GM19035 (cell line): ENCODE results near the gene ENO3.
A peak's percentile ranks its signal among the peaks of the same experiment; 100 is the strongest.

Experiments
- ATAC-seq: cut with Tn5 transposase; IDR thresholded peaks from one replicate; pipeline ENCODE4 v1.9.1; 2021; ENCODE audit not compliant: unreplicated experiment

Gene ENO3

DNA sequence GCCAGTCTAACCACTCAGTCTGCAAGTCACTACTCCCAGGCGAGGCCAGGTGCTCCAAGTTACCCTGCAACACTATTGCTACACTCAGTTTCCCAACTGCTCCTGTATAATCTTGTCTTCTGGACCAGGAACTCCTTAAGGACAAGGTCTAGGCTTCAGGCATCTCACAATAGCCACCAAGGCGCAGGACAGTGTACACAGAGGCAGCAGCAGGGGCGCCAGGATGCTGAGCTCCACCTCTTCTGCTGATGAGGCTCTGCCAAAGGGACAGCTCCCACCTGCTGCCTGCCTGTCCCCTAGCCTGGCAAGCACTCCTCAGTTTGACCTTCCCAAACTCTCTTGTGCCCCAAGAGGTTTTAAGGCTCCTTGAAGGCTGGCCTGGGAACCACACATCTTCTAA is 14.5 kb upstream of the ENO3 start:
- ATAC-seq = no peak

DNA sequence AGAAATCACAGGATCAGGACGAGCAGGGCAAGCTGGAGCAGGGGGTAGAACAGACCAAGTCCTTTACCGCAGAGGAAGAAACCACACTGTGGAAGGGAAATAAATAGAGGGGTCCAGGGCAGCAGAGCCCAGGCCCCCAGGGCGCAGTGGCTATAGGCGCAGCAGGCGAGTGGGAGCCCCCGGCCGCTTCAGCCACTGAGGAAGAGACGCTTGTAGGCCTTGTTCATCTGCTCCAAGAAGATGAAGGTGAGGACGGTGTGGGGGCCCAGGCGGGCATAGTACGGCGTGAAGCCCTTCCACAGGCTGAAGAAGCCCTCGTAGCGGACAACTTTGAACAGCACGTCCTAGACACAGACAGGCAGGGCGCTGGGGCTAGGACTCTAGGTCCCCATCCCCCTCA is 13.4 kb upstream of the ENO3 start:
- no peak for ATAC-seq

DNA sequence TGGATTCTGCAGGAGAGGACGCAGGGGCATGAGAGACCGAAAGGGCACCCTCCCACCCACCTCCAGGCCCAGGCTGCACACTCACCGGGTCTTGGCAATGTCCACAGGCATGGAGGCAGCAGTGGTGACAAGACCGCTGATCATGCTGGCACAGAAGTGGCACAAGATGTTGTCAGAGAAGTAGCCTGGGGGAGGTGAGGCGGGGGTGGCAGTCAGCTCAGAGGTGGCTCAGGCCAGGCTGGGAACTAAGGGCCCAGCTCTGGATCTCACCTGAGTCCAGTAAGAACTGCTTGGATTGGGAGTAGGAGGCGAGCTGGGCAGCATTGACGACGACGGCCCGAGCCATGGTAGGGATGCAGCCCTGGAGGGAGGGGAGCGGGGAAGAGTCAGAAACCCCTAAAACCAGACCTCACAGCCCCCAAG is 12.8 kb upstream of the ENO3 start:
- no peak for ATAC-seq

DNA sequence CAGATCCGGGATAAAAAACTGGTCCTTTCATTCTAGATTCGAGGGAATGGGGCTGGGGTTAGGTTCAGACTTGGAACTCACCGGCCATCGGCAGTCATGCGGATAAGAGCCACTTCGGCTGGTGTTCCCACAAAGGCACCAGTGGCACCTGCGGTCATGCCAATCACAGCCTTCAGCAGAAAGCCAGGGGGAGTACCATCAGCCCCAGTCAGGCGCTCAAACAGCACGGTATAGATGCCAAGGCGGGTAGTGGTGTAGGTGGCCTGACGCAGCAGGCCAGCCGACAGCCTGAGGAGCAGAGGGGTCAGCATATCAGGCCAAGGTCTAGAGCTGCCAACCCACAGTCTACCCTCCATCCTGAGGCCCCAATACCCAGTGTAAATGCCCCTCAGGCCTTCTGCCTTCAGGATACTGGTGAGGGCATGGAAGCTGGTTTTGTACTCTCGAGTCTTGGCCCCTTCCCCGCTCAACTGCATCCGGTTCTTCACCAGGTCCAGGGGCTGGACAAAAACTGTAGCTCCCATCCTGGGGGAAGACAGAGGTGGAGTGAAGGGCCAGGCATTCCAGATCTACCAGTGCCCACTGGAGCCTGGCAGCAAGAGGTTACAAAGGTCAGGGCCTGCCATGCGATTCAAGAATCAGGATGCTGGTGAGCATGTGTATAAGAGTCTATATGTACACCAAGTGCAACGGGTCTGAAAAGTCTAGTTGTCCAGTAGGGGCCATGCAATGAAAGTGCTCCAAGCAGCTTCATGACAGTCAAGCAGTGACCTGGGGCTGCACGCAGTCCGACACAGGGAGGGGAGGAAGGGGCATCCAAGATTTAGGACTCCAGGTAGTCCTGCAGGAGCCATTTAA is 12.0 kb upstream of the ENO3 start:
- no peak for ATAC-seq

DNA sequence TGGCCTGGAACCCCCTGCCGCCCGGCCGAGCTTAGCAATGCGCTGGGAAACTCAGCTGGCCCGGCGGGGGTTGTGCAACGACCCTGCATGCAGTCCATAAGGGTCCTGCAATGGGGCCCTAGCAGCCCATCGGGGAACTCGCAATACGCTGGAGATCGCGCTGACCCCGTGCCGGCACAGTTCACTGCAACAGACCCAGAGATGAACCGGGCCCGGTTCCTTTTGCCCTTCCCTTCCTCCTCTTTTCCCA is 11.4 kb upstream of the ENO3 start:
- ATAC-seq = no peak

DNA sequence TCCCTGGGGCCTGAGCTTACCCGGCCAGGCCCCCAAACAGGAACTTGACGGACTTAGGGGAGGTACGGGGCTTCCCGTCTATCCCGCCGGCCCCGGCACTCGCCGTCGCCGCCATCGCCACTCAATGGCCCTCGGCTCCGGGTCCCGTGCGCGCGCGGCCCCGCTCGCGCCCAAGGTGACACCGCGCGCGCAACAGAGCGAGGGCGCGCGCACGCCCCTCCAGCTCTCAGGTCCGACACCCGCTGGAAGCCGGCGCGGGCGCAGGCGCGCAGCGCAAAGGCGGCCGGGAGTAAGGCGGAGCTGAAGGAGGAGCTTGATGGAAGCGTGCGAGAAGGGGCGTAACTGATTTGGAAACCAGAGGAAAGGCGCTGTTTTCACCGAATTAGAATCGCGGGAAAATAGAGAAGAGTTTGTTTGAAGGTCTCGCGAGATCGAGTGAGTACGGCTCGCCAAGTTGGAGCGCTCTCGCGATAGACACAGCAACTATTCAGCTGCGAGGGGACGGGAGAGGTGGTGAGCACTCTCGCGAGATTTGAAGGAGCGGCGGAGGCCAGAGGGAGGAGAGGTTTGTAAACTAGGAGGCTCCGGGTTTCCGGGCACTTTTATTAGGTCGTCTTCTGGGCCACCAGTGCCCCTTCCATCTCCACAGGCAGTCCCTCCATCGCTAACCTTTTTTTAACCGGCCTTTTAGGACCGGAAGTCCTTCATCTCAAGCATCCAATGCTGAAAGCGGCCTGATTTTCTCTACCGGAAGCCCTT is 10.9 kb upstream of the ENO3 start, which contains the start of the genes RNF167 and SLC25A11:
RNF167 (plus strand) TSS at position 473 of the 759 bp plus-strand sequence. CDS start 642 bp downstream, outside the sequence.
SLC25A11 (minus strand) TSS at position 251 of the 759 bp plus-strand sequence; CDS start at position 115, 136 bp downstream.
- ATAC-seq = peak; percentile 81

DNA sequence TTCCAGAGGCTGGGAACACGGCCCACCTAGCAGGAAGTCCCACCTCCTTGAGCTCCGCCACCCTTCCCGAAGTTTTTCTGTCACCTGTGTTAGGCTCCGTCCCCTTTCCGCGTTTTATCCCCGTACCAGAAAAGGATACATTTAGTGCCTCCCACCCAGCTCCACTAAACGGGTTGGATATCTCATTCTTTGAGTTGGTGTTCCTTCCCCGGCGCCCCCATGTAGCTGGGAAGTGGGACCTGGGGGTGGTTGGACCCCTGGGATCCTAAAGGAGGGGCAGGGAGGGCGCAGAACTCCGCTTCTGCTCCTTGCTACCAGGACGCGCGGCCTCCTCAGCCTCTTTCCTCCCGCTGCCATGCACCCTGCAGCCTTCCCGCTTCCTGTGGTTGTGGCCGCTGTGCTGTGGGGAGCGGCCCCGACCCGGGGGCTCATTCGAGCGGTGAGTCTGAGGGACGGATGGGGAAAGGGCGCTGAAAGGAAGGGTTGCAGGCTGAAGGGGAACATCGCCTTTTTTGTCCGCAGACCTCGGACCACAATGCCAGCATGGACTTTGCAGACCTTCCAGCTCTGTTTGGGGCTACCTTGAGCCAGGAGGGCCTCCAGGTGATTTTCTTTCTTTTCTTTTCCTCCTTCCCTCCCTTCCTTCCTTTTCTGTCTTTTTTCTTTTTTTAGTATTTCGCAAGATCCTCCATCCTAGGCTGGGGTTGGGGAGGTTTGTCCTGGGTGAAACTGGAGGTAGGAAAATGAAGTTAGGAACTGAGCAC is 10.2 kb upstream of the ENO3 start:
- ATAC-seq = no peak

DNA sequence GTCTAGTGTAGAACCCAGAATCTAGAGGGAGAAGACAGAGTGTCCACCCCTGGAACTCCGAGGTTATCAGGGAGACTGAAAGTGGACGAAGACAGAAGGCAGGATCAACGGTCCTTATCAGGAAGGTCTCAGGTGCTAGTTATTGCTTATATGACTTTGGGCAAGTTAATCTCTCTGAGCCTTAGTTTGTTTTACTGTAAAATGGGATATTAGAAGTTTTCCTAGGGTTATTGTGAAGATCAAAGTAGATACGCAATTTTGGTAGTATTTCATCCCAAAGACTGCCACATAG is 9.7 kb upstream of the ENO3 start:
- no peak for ATAC-seq

DNA sequence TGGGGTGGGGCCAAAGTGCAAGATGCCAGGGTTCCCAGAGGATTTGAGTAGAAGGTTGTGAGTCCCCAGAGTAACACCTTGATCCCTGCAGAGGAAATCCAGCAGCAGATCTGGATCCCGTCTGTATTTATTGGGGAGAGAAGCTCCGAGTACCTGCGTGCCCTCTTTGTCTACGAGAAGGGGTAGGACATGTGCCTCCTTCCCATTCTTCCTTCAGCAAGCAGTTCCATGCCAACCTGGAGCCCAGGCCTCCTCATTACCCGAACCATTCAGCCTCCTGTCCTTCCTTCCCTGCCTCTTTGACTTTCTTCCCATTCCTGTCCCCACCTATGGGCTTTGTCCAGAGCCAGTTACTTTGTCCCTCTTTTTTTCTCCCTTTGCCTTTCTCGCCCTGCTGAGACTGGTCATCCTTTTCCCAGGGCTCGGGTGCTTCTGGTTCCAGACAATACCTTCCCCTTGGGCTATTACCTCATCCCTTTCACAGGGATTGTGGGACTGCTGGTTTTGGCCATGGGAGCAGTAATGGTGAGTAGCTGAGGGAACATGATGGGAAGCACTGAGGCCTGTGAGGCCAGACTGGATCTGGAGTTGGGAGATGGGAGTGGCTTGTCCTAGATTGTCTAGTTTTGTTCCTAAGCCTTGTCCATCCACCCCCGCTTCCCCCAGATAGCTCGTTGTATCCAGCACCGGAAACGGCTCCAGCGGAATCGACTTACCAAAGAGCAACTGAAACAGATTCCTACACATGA is 8.0 kb upstream of the ENO3 start:
- ATAC-seq = no peak

DNA sequence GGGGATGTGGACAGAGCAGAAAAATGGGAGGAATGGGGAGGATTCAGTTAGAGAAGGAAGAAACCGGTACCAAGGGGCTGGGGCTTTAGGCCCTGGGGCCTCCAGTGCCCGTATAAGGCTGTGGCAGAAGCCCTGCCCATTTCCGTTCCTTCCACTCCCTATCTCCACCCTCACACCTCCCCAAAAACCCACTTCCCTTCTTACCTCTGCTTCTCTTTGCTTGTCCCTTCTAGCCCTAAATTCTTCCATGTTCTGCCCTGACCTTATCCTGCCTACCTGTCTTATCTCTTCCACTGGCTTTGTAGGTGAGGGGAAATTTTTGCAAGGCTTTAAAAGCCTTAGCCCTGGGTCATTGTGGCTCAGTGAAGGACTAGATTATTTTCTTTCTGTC is 6.8 kb upstream of the ENO3 start:
- no peak for ATAC-seq

DNA sequence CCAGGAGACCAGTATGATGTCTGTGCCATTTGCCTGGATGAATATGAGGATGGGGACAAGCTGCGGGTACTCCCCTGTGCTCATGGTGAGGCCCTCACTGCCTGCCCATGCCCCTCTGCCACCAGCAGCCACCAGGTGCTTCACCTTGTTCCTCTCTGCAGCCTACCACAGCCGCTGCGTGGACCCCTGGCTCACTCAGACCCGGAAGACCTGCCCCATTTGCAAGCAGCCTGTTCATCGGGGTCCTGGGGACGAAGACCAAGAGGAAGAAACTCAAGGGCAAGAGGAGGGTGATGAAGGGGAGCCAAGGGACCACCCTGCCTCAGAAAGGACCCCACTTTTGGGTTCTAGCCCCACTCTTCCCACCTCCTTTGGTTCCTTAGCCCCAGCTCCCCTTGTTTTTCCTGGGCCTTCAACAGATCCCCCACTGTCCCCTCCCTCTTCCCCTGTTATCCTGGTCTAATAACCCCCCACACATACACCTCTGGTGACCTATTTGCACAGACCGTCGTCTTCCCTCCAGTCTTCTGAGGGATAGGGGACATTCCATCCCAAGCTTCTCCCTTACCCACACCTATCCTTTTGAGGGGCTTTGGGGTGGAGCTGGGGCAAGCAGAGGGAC is 6.3 kb upstream of the ENO3 start:
- ATAC-seq = no peak

DNA sequence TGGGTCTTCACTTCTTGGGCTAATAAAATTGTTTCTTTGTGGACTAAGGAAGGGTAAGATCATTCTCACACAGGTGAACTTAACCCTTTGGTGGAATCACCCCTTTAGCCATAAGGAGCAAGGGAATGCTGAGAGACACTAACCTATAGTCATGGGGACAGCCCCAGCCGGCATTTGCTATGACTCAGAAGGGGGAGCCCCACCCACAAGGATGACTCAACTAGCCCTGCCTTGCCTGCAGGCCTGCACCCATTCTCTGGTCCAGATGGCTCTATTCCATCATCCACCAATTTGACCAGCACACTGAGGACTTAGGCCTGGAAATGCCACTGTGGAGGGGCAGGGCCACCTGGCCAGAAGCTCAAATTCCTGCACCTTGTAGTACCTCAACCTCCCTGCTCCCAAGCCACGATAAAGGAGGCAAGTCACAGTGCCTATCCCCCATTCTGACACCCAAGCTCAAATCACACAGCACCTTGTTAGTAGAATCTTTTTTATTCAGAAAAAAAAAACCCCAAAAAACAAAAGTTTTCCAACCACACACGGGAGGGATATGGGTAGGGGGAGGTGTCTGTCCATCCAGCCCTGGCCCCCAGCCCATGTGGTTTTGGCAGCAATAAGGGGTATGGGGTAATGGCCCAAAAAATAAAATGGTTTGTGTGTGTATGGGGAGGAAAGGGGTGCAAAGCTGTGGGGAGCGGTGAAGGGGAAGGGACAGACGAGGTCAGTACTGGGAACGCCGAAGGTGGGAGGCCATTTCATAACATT is 5.6 kb upstream of the ENO3 start:
- ATAC-seq = no peak

DNA sequence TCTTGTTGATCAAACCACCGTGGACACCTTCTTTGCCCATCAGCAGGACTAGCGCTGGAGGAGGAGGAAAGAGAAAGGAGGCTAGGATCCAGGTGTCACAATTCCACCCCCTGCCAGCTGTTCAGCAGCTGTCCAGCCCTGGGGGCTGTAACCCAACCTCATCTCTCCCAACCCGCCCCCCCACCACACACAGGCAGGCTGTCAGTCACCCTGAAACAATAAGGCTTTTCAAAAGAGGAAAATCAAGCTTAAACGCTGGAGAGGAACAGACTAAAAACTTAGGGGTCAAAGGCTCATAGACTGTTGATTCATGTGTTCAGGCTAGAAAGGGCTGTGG is 5.0 kb upstream of the ENO3 start:
- ATAC-seq = no peak

DNA sequence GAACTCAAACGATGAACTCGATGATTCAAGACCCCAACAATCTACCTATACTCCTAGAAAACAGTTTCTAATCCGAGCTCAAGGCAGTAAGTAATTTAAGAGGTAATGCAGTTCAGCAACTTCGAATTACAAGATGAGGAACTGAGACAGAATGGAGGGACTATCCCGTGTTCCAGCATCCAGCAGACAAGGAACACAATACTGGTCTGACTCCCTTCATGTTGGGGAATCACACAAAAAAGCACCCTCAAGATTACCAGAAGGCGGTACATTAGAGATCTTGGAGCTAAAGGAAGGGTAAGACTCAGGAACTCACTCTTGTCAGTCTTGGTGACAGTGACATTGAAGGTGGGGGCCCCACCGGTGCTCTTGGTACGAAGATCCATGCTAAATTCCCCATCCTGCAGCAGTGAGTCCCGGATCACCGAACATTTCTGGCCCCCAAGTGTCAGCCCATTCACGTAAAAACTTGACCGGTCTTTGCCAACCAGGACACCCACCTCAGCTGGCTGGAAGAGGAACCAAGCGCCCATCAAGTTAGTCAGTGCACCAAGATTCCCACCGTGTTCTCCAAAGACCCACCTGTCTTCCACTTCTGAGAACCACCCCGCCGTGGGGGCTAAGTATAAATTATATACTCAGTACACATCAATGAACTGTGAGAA is 4.5 kb upstream of the ENO3 start:
- ATAC-seq = no peak

DNA sequence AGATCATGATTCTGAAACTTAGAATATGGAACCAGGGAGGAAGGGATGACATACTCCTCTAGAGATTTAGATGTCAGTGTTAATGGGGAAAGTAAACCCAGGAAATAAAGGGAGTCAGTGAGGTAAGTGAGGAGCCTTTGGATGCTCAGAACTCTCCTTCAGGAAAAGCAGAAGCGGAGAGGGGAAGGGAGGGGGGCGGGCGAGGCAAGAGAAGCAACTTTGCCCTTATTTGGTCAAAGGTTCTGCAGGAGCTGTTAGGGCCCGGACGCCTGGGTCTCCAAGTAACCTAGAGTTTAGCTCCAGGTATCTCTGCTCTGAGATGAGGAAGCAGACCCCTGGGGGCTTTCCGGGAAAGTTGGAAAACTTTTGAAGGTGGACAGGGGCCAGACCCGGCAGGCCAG is 3.9 kb upstream of the ENO3 start:
- no peak for ATAC-seq

DNA sequence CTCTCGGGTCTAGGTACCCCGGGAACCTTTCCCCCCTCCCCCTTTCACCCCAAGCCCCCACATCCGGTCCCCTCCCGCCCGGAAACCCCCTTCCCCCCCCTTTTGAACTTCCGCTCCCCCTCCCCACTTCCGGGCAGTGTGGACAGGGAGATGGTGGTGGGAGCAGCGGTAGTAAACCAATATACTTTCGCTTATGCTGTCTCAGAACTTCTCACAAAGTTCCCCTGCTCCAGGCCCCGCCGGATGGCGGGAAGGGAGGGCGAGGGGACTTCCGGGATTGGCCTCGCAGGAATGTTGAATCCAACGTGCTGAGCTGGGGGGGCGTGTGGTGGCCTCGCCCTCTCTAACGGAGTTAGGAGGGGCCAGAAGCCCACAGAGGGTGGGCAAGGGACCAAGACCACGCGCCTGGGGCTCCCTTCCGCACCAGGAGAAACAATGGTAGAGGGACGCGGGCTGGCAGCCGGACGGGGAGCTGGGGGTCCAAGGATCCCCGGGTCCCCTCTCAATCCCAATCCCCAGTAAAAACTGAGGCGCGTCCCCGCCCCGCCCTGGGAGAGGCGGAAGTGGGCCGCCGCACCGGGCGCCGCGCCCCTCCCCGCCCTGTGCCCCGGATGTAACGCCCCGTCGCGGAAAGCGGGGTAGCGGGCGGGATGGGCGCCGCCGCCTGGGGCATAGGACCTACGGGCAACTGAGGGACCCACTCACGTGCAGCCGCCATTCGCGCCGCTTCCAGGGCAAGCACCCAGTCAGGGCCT is 3.3 kb upstream of the ENO3 start:
- no peak for ATAC-seq

DNA sequence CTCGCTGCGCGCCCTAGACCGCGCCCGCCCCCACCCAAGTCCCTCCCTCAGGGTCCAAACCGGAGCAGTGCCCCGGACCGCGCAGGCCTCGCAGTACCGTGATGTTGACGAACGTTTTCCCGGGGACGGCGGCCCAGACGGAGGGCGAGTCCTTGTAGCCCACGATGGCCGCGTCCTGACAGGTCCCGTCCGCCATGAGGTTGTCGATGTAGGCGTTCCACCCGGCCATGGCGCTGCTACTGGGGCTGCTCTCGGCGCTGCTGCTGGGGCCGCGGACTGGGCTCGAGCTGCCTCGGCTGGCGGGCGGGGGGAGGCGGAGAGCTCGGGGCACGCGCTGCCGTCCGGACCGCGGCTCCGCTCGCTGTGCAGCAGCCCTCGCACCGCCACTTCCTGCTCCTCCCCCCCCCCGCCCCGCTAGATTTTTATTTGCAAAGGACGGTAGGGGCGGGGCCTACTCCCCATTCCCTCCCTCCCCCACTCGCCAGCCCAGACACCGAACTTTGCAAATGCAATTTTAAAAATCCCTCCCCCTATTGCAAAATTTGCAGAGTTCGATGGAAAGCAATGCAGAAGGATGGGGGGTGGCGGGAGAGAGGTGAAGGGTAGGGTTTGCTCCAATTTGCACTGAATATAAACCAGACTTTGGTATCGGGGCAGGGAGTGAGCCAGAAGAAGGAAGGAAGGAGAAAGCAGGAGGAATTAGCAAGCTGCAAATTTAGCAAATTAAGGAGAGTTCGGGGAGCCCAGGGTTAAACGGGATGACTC is 2.6 kb upstream of the ENO3 start, which contains the start of gene PFN1:
PFN1 (minus strand) TSS at position 365 of the 765 bp plus-strand sequence; CDS start at position 229, 136 bp downstream.
- ATAC-seq = no peak

DNA sequence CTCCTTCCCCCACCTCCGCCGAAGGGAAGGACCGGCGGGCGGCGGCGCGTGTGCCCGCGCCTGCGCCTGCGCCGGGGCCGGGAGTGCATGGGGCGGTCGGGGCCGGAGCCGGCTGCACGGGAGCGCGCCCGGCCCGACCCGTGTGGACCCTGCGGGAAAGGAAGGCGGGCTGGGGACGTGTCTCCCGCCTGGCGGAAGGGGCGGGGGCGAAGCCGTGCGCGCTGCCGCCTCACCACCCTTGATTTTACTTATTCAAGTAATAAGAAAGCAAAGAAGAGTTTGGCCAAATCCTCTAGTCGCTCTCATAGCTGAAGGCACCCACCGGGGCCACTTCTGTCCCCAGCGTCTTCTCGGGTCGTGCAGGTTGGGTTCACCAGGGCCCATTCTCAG is 2.0 kb upstream of the ENO3 start:
- peak; percentile 36 for ATAC-seq
